HepG2 (cell line): ENCODE results near the gene FAM216A. TPM values are rescaled to one million over a fixed set of nuclear protein-coding genes. Genes with fewer than 3 reads are reported as not detected.
A peak's percentile ranks its signal among the peaks of the same experiment; 100 is the strongest.

Experiments used
- ATF2 ChIP-seq: sonication (generic); formaldehyde crosslinking; IDR thresholded peaks from 2 replicates; pipeline ENCODE4 v1.4.0; 2020; ENCODE audit warnings: missing genetic modification reagents
- CSRNP2 ChIP-seq: sonication (generic); formaldehyde crosslinking; conservative IDR thresholded peaks from 2 replicates; pipeline ENCODE4 v1.8.0; 2022; ENCODE audit warnings: low read depth, missing genetic modification reagents
- EP300 ChIP-seq, 3 experiments: sonication (generic) in 1 of 3; formaldehyde crosslinking in 1 of 3; IDR thresholded peaks; 2 replicates each; pipeline versions ENCODE4 v1.5.1 to v1.6.1; 2011 to 2020; ENCODE audit warnings: low read depth in 2 of 3, low read length in 2 of 3, borderline replicate concordance in 1 of 3, improper control_type of control experiment in 1 of 3, mild to moderate bottlenecking in 1 of 3, missing genetic modification reagents in 1 of 3, moderate library complexity in 1 of 3
- FOXK1 ChIP-seq: sonication (generic); formaldehyde crosslinking; IDR thresholded peaks from 2 replicates; pipeline ENCODE4 v1.4.0; 2020; ENCODE audit warnings: low read depth, missing genetic modification reagents, borderline replicate concordance
- GFI1 ChIP-seq: sonication (generic); formaldehyde crosslinking; IDR thresholded peaks from 2 replicates; pipeline ENCODE4 v1.5.0; 2020; ENCODE audit warnings: missing genetic modification reagents, mild to moderate bottlenecking, borderline replicate concordance
- HNRNPH1 ChIP-seq: fragments of 200-400 bp; formaldehyde crosslinking; optimal IDR thresholded peaks from 2 replicates; pipeline ENCODE3; 2017; ENCODE audit warnings: mild to moderate bottlenecking, low read depth, low read length
- HNRNPLL ChIP-seq: fragments of 200-400 bp; formaldehyde crosslinking; IDR thresholded peaks from 2 replicates; pipeline ENCODE4 v1.6.1; 2017; ENCODE audit warnings: mild to moderate bottlenecking, low read depth, low read length; ENCODE audit not compliant: poor library complexity, severe bottlenecking
- SAP130 ChIP-seq: IDR thresholded peaks from 2 replicates; pipeline ENCODE4 v1.6.1; 2016; ENCODE audit warnings: low read depth
- TEAD3 ChIP-seq: optimal IDR thresholded peaks from 2 replicates; pipeline ENCODE3; 2016; ENCODE audit warnings: borderline replicate concordance
- ZBTB26 ChIP-seq: IDR thresholded peaks from 2 replicates; pipeline ENCODE4 v1.6.1; 2016; ENCODE audit warnings: missing compliant biosample characterization, missing genetic modification reagents, borderline replicate concordance
- ZC3H13 ChIP-seq: sonication (generic); formaldehyde crosslinking; IDR thresholded peaks from 2 replicates; pipeline ENCODE4 v1.8.1; 2023; ENCODE audit warnings: mild to moderate bottlenecking, missing genetic modification reagents, moderate library complexity
- ZNF10 ChIP-seq: sonication (generic); formaldehyde crosslinking; IDR thresholded peaks from 2 replicates; pipeline ENCODE4 v1.4.0; 2020; ENCODE audit warnings: mild to moderate bottlenecking, low read depth, missing genetic modification reagents, borderline replicate concordance
- ZNF124 ChIP-seq: sonication (generic); formaldehyde crosslinking; IDR thresholded peaks from 2 replicates; pipeline ENCODE4 v1.4.0; 2020; ENCODE audit warnings: missing genetic modification reagents
- ZNF17 ChIP-seq: sonication (generic); formaldehyde crosslinking; IDR thresholded peaks from 2 replicates; pipeline ENCODE4 v1.5.0; 2020; ENCODE audit warnings: mild to moderate bottlenecking, missing genetic modification reagents
- ZNF432 ChIP-seq: sonication (generic); formaldehyde crosslinking; IDR thresholded peaks from 2 replicates; pipeline ENCODE4 v1.5.0; 2020; ENCODE audit warnings: missing genetic modification reagents, mild to moderate bottlenecking, borderline replicate concordance
- ZNF569 ChIP-seq: sonication (generic); formaldehyde crosslinking; IDR thresholded peaks from 2 replicates; pipeline ENCODE4 v1.5.0; 2020; ENCODE audit warnings: mild to moderate bottlenecking, missing genetic modification reagents, moderate library complexity, borderline replicate concordance
- ZNF619 ChIP-seq: sonication (generic); formaldehyde crosslinking; IDR thresholded peaks from 2 replicates; pipeline ENCODE4 v1.4.0; 2020; ENCODE audit warnings: mild to moderate bottlenecking, missing genetic modification reagents
- ZNF713 ChIP-seq: sonication (generic); formaldehyde crosslinking; IDR thresholded peaks from 2 replicates; pipeline ENCODE4 v1.4.0; 2020; ENCODE audit warnings: mild to moderate bottlenecking, missing genetic modification reagents
- polyA plus RNA-seq, 8 experiments: library from polyadenylated mRNA; depleted of rRNA in 3 of 8; stranded (reverse) in 7 of 8; unstranded in 1 of 8; fragments of >200 nt; fragmentation: Illumina TruSeq in 4 of 8; extraction: Trizol in 4 of 8; gene quantifications; 2 replicates each; pipeline versions ENCODE4 v1.2.1 to v1.2.3, GENCODE V29; 2011 to 2016; ENCODE audit warnings: low read depth in 4 of 8, missing spikeins in 1 of 8, mixed read lengths in 1 of 8; ENCODE audit not compliant: insufficient read depth in 1 of 8
- total RNA-seq, 5 experiments: library from RNA; depleted of rRNA; stranded (reverse); fragments of >200 nt; fragmentation: Illumina TruSeq; extraction: Trizol; gene quantifications; 2 replicates each; pipeline ENCODE4 v1.2.3, GENCODE V29; 2016; ENCODE audit warnings: low read depth in 1 of 5

FAM216A gene
- total and polyA plus RNA-seq, 2 of the 13 experiments (the other 11 are each of a cell fraction or from before 2014, with no cell fraction given) = 20.3 to 31.2 TPM

GRCh38 chr12:110501752-110502738, 33.4 kb downstream of the FAM216A start, which contains the start of the genes RAD9B and VPS29 (continued):
- TF ChIP-seq ZC3H13 (CRISPR knock-in tag) (peak; percentile 39; the same call in 1 of the 2 replicates), HNRNPLL (peak; percentile 84), ZNF619 (no peak; the same call in 1 of the 2 replicates), SAP130 (peak; percentile 97), ZNF569 (CRISPR knock-in tag) (no peak; the same call in 1 of the 2 replicates), EP300 (IDR thresholded peaks at IDR 0.05; ENCODE audit: low read depth in 2 of 2, low read length in 2 of 2) (peak in 1 of 2 experiments; percentile 39; a peak in 1 of 4 replicates), EP300 (CRISPR knock-in tag; IDR thresholded peaks at IDR 0.05; ENCODE audit: borderline replicate concordance) (no peak), ATF2 (peak; percentile 72), CSRNP2 (no peak; the same call in 1 of the 2 replicates), TEAD3 (CRISPR knock-in tag) (peak; percentile 55), ZNF713 (peak; percentile 58; the same call in 1 of the 2 replicates), GFI1 (CRISPR knock-in tag) (peak; percentile 91), ZNF432 (CRISPR knock-in tag) (no peak), ZNF124 (CRISPR knock-in tag) (peak; percentile 82), ZBTB26 (peak; percentile 78; the same call in 1 of the 2 replicates), ZNF17 (peak; percentile 95; the same call in 1 of the 2 replicates), ZNF10 (CRISPR knock-in tag) (0 out of 2 replicates have a peak, but pooled peaks have one; percentile 52), HNRNPH1 (no peak), FOXK1 (CRISPR knock-in tag) (peak; percentile 69; the same call in 1 of the 2 replicates)
